ENCODE measurements around the gene DNASE2B. TPM values are rescaled to one million over a fixed set of nuclear protein-coding genes. Genes with fewer than 3 reads are reported as not detected.

DNASE2B gene
- total and polyA plus RNA-seq, 2 experiments from 2014 or later = not detected

DNA sequence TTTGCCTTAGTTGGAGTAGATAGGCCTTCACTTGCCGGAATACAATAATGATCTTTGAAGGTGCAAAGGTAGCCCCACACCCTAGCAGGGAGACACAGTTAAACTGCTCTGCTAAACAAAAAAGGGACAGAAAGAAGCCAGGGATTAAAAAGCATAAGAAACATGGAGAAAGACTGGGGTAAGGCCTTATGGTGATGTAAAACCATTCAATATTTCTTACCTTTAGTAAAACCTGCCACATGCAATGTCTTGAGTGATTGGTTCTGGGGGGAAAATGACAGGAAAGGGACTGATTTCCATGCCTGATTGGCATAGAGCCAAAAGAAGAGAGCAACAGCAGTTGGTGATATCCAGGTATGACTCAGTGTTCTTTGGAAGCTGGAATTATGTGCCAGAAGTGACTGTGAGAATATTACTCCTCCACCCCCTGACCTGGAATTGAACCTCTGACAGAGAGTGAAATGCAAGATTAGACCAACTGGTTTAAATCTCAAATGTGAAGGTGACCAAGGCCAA, 8.1 kb downstream of the DNASE2B start:
- Mint-ChIP-seq H3K4me3 (no peak overlapping the region), H3K9me3 (no peaks in the 10 kb centered on the region), H3K36me3 (ENCODE audit: low read depth) (no peaks in the 10 kb centered on the region), H3K4me1 (no peaks in the 10 kb centered on the region), H3K27me3 (ENCODE audit: insufficient read depth, low read depth, poor library complexity) (peaks cover 2% of the 10 kb centered on the region), H3K27ac (no peak overlapping the region)
- no peaks in the 10 kb centered on the region for H3K4me1 ChIP-seq (ENCODE audit: insufficient read depth)
- H3K9me2 ChIP-seq (ENCODE audit: insufficient read depth) = no peaks in the 10 kb centered on the region
- H2AFZ ChIP-seq = no peak overlapping the region
- no peak for ATAC-seq
- H3F3A ChIP-seq (replicated peaks; ENCODE audit: low read depth) = no peaks in the 10 kb centered on the region
- TF ChIP-seq, protein P1, sequence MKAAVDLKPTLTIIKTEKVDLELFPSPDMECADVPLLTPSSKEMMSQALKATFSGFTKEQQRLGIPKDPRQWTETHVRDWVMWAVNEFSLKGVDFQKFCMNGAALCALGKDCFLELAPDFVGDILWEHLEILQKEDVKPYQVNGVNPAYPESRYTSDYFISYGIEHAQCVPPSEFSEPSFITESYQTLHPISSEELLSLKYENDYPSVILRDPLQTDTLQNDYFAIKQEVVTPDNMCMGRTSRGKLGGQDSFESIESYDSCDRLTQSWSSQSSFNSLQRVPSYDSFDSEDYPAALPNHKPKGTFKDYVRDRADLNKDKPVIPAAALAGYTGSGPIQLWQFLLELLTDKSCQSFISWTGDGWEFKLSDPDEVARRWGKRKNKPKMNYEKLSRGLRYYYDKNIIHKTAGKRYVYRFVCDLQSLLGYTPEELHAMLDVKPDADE (IDR thresholded peaks at IDR 0.05) = no peak
- no peak for TF ChIP-seq CREB1 (CRISPR knock-in tag; IDR thresholded peaks at IDR 0.05; ENCODE audit: low read depth)
- no peak for TF ChIP-seq ZNF331 (CRISPR knock-in tag; IDR thresholded peaks at IDR 0.05; ENCODE audit: low read depth)
- no peak for TF ChIP-seq NANOG (IDR thresholded peaks at IDR 0.05; ENCODE audit: borderline replicate concordance)
- no peak for TF ChIP-seq POLR2AphosphoS5 (IDR thresholded peaks at IDR 0.05; ENCODE audit: low read depth)
- no peak for TF ChIP-seq CTCF (conservative IDR thresholded peaks at IDR 0.05; ENCODE audit: low read depth in 2 of 2)
- TF ChIP-seq, protein P2, sequence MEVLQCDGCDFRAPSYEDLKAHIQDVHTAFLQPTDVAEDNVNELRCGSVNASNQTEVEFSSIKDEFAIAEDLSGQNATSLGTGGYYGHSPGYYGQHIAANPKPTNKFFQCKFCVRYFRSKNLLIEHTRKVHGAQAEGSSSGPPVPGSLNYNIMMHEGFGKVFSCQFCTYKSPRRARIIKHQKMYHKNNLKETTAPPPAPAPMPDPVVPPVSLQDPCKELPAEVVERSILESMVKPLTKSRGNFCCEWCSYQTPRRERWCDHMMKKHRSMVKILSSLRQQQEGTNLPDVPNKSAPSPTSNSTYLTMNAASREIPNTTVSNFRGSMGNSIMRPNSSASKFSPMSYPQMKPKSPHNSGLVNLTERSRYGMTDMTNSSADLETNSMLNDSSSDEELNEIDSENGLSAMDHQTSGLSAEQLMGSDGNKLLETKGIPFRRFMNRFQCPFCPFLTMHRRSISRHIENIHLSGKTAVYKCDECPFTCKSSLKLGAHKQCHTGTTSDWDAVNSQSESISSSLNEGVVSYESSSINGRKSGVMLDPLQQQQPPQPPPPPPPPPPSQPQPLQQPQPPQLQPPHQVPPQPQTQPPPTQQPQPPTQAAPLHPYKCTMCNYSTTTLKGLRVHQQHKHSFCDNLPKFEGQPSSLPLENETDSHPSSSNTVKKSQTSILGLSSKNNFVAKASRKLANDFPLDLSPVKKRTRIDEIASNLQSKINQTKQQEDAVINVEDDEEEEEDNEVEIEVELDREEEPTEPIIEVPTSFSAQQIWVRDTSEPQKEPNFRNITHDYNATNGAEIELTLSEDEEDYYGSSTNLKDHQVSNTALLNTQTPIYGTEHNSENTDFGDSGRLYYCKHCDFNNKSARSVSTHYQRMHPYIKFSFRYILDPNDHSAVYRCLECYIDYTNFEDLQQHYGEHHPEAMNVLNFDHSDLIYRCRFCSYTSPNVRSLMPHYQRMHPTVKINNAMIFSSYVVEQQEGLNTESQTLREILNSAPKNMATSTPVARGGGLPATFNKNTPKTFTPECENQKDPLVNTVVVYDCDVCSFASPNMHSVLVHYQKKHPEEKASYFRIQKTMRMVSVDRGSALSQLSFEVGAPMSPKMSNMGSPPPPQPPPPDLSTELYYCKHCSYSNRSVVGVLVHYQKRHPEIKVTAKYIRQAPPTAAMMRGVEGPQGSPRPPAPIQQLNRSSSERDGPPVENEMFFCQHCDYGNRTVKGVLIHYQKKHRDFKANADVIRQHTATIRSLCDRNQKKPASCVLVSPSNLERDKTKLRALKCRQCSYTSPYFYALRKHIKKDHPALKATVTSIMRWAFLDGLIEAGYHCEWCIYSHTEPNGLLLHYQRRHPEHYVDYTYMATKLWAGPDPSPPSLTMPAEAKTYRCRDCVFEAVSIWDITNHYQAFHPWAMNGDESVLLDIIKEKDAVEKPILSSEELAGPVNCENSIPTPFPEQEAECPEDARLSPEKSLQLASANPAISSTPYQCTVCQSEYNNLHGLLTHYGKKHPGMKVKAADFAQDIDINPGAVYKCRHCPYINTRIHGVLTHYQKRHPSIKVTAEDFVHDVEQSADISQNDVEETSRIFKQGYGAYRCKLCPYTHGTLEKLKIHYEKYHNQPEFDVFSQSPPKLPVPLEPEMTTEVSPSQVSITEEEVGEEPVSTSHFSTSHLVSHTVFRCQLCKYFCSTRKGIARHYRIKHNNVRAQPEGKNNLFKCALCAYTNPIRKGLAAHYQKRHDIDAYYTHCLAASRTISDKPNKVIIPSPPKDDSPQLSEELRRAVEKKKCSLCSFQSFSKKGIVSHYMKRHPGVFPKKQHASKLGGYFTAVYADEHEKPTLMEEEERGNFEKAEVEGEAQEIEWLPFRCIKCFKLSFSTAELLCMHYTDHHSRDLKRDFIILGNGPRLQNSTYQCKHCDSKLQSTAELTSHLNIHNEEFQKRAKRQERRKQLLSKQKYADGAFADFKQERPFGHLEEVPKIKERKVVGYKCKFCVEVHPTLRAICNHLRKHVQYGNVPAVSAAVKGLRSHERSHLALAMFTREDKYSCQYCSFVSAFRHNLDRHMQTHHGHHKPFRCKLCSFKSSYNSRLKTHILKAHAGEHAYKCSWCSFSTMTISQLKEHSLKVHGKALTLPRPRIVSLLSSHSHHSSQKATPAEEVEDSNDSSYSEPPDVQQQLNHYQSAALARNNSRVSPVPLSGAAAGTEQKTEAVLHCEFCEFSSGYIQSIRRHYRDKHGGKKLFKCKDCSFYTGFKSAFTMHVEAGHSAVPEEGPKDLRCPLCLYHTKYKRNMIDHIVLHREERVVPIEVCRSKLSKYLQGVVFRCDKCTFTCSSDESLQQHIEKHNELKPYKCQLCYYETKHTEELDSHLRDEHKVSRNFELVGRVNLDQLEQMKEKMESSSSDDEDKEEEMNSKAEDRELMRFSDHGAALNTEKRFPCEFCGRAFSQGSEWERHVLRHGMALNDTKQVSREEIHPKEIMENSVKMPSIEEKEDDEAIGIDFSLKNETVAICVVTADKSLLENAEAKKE (CRISPR knock-in tag; IDR thresholded peaks at IDR 0.05) = no peak
- TF ChIP-seq JUNB (IDR thresholded peaks at IDR 0.05; ENCODE audit: unreplicated experiment) = no peak
- no peak for TF ChIP-seq EZH2 (IDR thresholded peaks at IDR 0.05; ENCODE audit: low read depth, unreplicated experiment)
- TF ChIP-seq STAT1 (IDR thresholded peaks at IDR 0.05; ENCODE audit: unreplicated experiment) = no peak
- TF ChIP-seq ZNF114 (CRISPR knock-in tag; IDR thresholded peaks at IDR 0.05) = no peak
- TF ChIP-seq EZH2phosphoT487 (IDR thresholded peaks at IDR 0.05; ENCODE audit: unreplicated experiment) = no peak
- H3K27me3 ChIP-seq (ENCODE audit: insufficient read depth) = no peaks in the 10 kb centered on the region
- H3K4me2 ChIP-seq = no peak overlapping the region
- H3K36me3 ChIP-seq (ENCODE audit: insufficient read depth) = no peaks in the 10 kb centered on the region
- H4K20me1 ChIP-seq (replicated peaks; ENCODE audit: insufficient read depth) = no peaks in the 10 kb centered on the region
- no peaks in the 10 kb centered on the region for H3K79me2 ChIP-seq (replicated peaks; ENCODE audit: insufficient read depth)
- no peak for DNase-seq (ENCODE audit: low spot score)
- no peak overlapping the region for H3K27ac ChIP-seq (ENCODE audit: low read depth)
- no peak overlapping the region for H3K4me3 ChIP-seq
